Hindlimb muscle (tissue), 1 donor: ENCODE data around the gene MPHOSPH8. TPM values are rescaled to one million over a fixed set of nuclear protein-coding genes. Genes with fewer than 3 reads are reported as not detected.
A peak's percentile ranks its signal among the peaks of the same experiment; 100 is the strongest.

ENCODE experiments used
- DNase-seq: peaks from one replicate; pipeline ENCODE4 v3.0.0-alpha.2; 2013
- polyA plus RNA-seq: library from polyadenylated mRNA; unstranded; fragments of 120-200 nt; gene quantifications from one replicate; pipeline ENCODE4 v1.2.1, GENCODE V29; 2013; ENCODE audit not compliant: insufficient read length

MPHOSPH8 gene
- 32.4 TPM for polyA plus RNA-seq

GRCh38 chr13:19633479-19634255 lies at the start of gene MPHOSPH8:
Gene MPHOSPH8 (plus strand): TSS chr13:19633659. CDS start chr13:19633749, 90 bp downstream.
- peak; percentile 98 for DNase-seq

GRCh38 chr13:19586904-19587634 lies 46.4 kb upstream of the MPHOSPH8 start:
- DNase-seq = no peak

- no peak for DNase-seq
Measured at GRCh38 chr13:19587635-19588300, 45.7 kb upstream of the MPHOSPH8 start.

GRCh38 chr13:19589312-19589711 lies 44.1 kb upstream of the MPHOSPH8 start:
- DNase-seq = no peak

GRCh38 chr13:19590423-19590822 lies 43.0 kb upstream of the MPHOSPH8 start:
- DNase-seq = no peak

- no peak for DNase-seq
Measured at GRCh38 chr13:19591864-19592263, 41.6 kb upstream of the MPHOSPH8 start.

- no peak for DNase-seq
Measured at GRCh38 chr13:19592657-19593180, 40.7 kb upstream of the MPHOSPH8 start.

GRCh38 chr13:19596086-19596485 lies 37.4 kb upstream of the MPHOSPH8 start:
- no peak for DNase-seq

GRCh38 chr13:19596960-19597361 lies 36.5 kb upstream of the MPHOSPH8 start:
- DNase-seq = no peak

- DNase-seq = no peak
Measured at GRCh38 chr13:19597523-19597922, 35.9 kb upstream of the MPHOSPH8 start.

GRCh38 chr13:19601749-19602725 lies 31.4 kb upstream of the MPHOSPH8 start:
- peak; percentile 42 for DNase-seq

- DNase-seq = no peak
Measured at GRCh38 chr13:19604306-19604705, 29.2 kb upstream of the MPHOSPH8 start.

- DNase-seq = no peak
Measured at GRCh38 chr13:19605161-19605955, 28.1 kb upstream of the MPHOSPH8 start.

- no peak for DNase-seq
Measured at GRCh38 chr13:19606152-19606551, 27.3 kb upstream of the MPHOSPH8 start.

GRCh38 chr13:19606737-19607136 lies 26.7 kb upstream of the MPHOSPH8 start:
- DNase-seq = no peak

- DNase-seq = no peak
Measured at GRCh38 chr13:19607523-19608078, 25.9 kb upstream of the MPHOSPH8 start.

GRCh38 chr13:19618977-19619376 lies 14.5 kb upstream of the MPHOSPH8 start:
- no peak for DNase-seq

GRCh38 chr13:19622193-19622592 lies 11.3 kb upstream of the MPHOSPH8 start:
- DNase-seq = no peak

GRCh38 chr13:19624265-19624664 lies 9.2 kb upstream of the MPHOSPH8 start:
- no peak for DNase-seq

- DNase-seq = no peak
Measured at GRCh38 chr13:19632915-19633478, 462 bp upstream of the MPHOSPH8 start.
